Measurements from ENCODE around the gene MAP3K20. TPM values are rescaled to one million over a fixed set of nuclear protein-coding genes. Genes with fewer than 3 reads are reported as not detected.
A peak's percentile ranks its signal among the peaks of the same experiment; 100 is the strongest.

Gene MAP3K20
- polyA plus RNA-seq, 1 experiment, result 74.6 TPM

DNA sequence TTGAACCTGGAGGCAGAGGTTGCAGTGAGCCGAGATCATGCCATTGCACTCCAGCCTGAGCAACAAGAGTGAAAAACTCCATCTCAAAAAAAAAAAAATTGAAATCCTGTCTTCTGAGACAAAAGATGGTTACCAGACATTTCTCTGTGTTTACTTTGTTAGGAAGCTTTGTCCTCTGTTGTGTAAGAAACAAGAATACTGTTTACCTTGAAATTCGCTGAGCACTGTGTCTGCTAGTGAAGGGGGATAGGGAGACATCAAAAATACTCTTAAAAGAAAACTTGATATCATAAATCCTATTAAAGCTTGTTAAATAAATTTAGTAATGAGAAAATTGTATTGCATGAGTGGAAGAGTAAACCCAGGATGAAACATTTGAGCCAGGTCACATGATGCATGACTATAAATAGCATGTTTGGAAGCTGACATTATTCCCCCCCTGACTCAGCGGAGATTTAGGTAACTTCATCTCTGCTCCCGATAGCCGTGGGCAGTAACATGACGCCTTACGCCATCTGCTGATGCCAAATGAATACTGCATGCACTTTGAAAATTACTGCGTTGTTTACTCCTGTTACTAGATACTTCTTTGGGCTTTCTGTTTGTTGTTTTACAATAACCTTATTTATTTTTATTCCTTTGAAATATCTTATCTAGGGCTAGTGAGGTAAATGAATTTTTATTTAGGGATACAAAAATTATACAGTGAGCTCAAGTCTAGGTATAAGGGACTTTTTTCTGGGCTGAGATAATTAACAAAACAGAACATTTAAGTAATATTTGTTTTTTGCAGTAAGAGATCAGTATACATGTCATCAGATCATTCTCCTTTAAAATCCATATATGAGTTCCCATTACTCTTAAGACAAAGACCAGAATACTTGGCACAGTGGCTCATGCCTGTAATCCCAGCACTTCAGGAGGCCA is 134.9 kb downstream of the MAP3K20 start:
- DNase-seq (ENCODE audit: low read depth, low spot score), result peak; percentile 91
- Histone ChIP-seq H3K4me3 (ENCODE audit: low read depth, low read length) (no peak overlapping the region), H3K27ac (ENCODE audit: low read depth, low read length) (peak overlapping the region; percentile 54), H3K9me3 (ENCODE audit: control insufficient read depth, insufficient read depth, low read length) (no peaks in the 10 kb centered on the region), H3K27me3 (ENCODE audit: control insufficient read depth, insufficient read depth, low read length) (no peaks in the 10 kb centered on the region)
- ChIA-PET CTCF (interaction anchor here (0.6 to 10.1 kb wide), 65 partner anchors 8 to 1134 kb away, joined by 3 to 324 read pairs (median 4); no protein-coding TSS in a partner anchor), POLR2A (interaction anchor here (0.6 to 1.7 kb wide), 5 partner anchors 102 to 182 kb away, joined by 3 to 8 read pairs (median 5); no protein-coding TSS in a partner anchor)
- TF ChIP-seq, protein P1, sequence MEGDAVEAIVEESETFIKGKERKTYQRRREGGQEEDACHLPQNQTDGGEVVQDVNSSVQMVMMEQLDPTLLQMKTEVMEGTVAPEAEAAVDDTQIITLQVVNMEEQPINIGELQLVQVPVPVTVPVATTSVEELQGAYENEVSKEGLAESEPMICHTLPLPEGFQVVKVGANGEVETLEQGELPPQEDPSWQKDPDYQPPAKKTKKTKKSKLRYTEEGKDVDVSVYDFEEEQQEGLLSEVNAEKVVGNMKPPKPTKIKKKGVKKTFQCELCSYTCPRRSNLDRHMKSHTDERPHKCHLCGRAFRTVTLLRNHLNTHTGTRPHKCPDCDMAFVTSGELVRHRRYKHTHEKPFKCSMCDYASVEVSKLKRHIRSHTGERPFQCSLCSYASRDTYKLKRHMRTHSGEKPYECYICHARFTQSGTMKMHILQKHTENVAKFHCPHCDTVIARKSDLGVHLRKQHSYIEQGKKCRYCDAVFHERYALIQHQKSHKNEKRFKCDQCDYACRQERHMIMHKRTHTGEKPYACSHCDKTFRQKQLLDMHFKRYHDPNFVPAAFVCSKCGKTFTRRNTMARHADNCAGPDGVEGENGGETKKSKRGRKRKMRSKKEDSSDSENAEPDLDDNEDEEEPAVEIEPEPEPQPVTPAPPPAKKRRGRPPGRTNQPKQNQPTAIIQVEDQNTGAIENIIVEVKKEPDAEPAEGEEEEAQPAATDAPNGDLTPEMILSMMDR (IDR thresholded peaks at IDR 0.05; ENCODE audit: low read depth, low read length), result peak; percentile 92

DNA sequence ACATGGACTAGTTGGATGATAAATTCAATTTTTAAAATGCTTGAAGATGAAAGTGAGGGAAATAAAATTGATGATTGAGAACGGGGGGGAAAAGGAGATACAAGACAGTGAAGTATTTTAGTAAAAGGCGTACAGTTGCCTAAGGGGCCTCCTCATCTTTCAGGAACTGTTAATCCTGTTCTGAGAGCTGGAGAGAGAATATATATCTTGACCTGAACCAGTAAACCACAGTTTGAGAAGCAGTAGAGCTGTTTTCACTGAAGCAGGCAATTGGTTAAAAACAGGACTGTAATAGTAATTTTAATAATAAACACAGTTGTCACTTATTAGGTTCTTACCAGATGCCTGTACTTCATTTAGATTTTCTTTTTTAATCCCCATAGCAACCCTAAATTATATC is 137.5 kb downstream of the MAP3K20 start:
- no peak overlapping the region for H3K4me3 ChIP-seq (ENCODE audit: low read depth, low read length)
- no peaks in the 10 kb centered on the region for H3K9me3 ChIP-seq (ENCODE audit: control insufficient read depth, insufficient read depth, low read length)
- ChIA-PET POLR2A (no interaction called here), CTCF (interaction anchor here (1.0 to 10.1 kb wide), 2 partner anchors 185 to 282 kb away, joined by 4 to 324 read pairs; no protein-coding TSS in a partner anchor)
- H3K27ac ChIP-seq (ENCODE audit: low read depth, low read length), result no peak overlapping the region
- TF ChIP-seq, protein P1 (IDR thresholded peaks at IDR 0.05; ENCODE audit: low read depth, low read length), result no peak
- no peaks in the 10 kb centered on the region for H3K27me3 ChIP-seq (ENCODE audit: control insufficient read depth, insufficient read depth, low read length)
- DNase-seq (ENCODE audit: low read depth, low spot score), result no peak

DNA sequence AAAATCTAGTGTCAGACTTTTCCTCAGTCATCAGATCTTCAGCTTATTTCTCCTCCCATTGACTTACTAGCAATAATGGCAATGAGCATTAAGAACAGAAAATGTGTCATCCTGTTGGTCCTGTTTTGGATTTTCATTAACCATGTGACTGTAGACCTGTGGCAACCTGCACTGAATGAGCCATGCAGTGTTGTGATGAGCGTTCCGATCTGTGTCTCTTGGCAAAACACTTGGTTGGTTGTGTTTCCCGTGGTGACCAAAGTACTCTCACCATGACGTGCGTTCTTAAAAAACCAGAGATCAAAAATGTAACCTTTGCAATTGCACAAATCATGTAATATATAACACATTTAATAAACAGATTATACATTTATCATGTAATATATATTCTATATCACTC is 138.6 kb downstream of the MAP3K20 start:
- TF ChIP-seq, protein P1 (IDR thresholded peaks at IDR 0.05; ENCODE audit: low read depth, low read length), result no peak
- CTCF ChIA-PET, result interaction anchor here (1.0 to 10.1 kb wide), 2 partner anchors 186 to 283 kb away, joined by 4 to 324 read pairs; no protein-coding TSS in a partner anchor
- DNase-seq (ENCODE audit: low read depth, low spot score), result no peak
- Histone ChIP-seq H3K9me3 (ENCODE audit: control insufficient read depth, insufficient read depth, low read length) (no peaks in the 10 kb centered on the region), H3K4me3 (ENCODE audit: low read depth, low read length) (no peak overlapping the region), H3K27me3 (ENCODE audit: control insufficient read depth, insufficient read depth, low read length) (no peaks in the 10 kb centered on the region), H3K27ac (ENCODE audit: low read depth, low read length) (no peak overlapping the region)
- POLR2A ChIA-PET, result no interaction called here

DNA sequence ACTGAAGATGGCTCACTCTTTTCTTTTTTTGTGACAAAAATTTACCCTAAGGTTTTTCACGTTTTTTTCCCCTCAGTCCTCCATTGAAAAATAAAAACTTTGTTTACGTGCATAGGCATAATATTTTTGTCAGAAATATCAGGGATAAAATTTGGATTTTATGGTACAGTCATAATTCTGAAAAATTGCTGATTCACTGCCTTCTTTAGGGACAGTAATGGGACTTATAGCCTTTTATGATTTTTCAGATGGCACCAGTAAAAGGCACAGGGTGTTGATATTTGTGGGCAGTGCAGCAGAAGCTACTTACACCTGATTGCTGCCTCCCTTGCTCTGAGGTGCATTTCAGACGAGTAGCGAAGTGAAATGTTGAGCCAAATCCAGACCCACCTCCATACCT is 139.7 kb downstream of the MAP3K20 start:
- Histone ChIP-seq H3K9me3 (ENCODE audit: control insufficient read depth, insufficient read depth, low read length) (no peaks in the 10 kb centered on the region), H3K4me3 (ENCODE audit: low read depth, low read length) (no peak overlapping the region), H3K27me3 (ENCODE audit: control insufficient read depth, insufficient read depth, low read length) (no peaks in the 10 kb centered on the region), H3K27ac (ENCODE audit: low read depth, low read length) (no peak overlapping the region)
- DNase-seq (ENCODE audit: low read depth, low spot score), result no peak
- POLR2A ChIA-PET, result no interaction called here
- TF ChIP-seq, protein P1 (IDR thresholded peaks at IDR 0.05; ENCODE audit: low read depth, low read length), result no peak
- CTCF ChIA-PET, result interaction anchor here (4.9 to 10.1 kb wide), 2 partner anchors 187 to 188 kb away, joined by 93 to 324 read pairs; no protein-coding TSS in a partner anchor

DNA sequence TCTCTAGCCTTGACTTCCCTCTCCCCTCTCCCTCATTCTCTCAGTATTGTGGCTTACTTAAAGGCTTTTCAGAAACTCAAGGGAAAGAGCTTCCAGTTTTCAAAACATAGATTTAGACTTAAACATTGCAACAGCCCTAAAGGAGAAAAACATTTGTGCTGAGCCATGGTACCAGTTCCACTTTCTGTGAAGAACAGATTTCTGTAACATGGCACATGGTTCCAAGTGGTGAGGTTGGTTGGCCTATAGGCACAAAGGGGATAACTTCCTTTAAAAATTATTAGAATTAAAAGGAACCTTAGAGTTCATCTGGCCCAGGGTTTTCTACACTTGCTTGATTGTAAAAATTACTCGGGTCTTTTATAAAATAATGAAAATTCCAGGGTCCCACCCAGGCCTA is 140.4 kb downstream of the MAP3K20 start:
- no peaks in the 10 kb centered on the region for H3K9me3 ChIP-seq (ENCODE audit: control insufficient read depth, insufficient read depth, low read length)
- POLR2A ChIA-PET, result interaction anchor here (1.4 kb wide), 1 partner anchor 137 kb away, joined by 3 read pairs; no protein-coding TSS in a partner anchor
- H3K27ac ChIP-seq (ENCODE audit: low read depth, low read length), result no peak overlapping the region
- DNase-seq (ENCODE audit: low read depth, low spot score), result no peak
- CTCF ChIA-PET, result interaction anchor here (3.5 to 4.9 kb wide), 2 partner anchors 189 to 410 kb away, joined by 10 to 93 read pairs; no protein-coding TSS in a partner anchor
- no peaks in the 10 kb centered on the region for H3K27me3 ChIP-seq (ENCODE audit: control insufficient read depth, insufficient read depth, low read length)
- TF ChIP-seq, protein P1 (IDR thresholded peaks at IDR 0.05; ENCODE audit: low read depth, low read length), result no peak
- no peak overlapping the region for H3K4me3 ChIP-seq (ENCODE audit: low read depth, low read length)

Measured in AG04450 (cell line).